HFF-Myc (cell line): Measurements from ENCODE around the gene LRPPRC.

Experiments used
- DNase-seq: peaks from one replicate; pipeline ENCODE4 v3.0.0-alpha.2; 2011; ENCODE audit warnings: low read depth; ENCODE audit errors: extremely low read depth
- H3K4me3 ChIP-seq: replicated peaks from 2 replicates; pipeline ENCODE4 v1.5.1; 2011; ENCODE audit warnings: low read depth, mild to moderate bottlenecking, control low read depth, low read length
- CTCF ChIP-seq: IDR thresholded peaks from 2 replicates; pipeline ENCODE4 v1.5.1; 2012; ENCODE audit warnings: mild to moderate bottlenecking, low read depth, low read length, control low read depth; ENCODE audit errors: missing control alignments

The LRPPRC gene

GRCh38 chr2:43946685-43947084 lies 49.1 kb downstream of the LRPPRC start:
- DNase-seq, result no peak
- H3K4me3 ChIP-seq, result no peak overlapping the region
- no peak for TF ChIP-seq CTCF

- DNase-seq, result no peak
- H3K4me3 ChIP-seq, result no peak overlapping the region
- no peak for TF ChIP-seq CTCF
Measured at GRCh38 chr2:43945439-43945838, 50.4 kb downstream of the LRPPRC start.

- H3K4me3 ChIP-seq, result no peak overlapping the region
- DNase-seq, result no peak
- TF ChIP-seq CTCF, result no peak
Measured at GRCh38 chr2:43944915-43945314, 50.9 kb downstream of the LRPPRC start.

GRCh38 chr2:43943809-43944452 lies 51.9 kb downstream of the LRPPRC start:
- no peak overlapping the region for H3K4me3 ChIP-seq
- TF ChIP-seq CTCF, result no peak
- no peak for DNase-seq

- no peak for TF ChIP-seq CTCF
- H3K4me3 ChIP-seq, result no peak overlapping the region
- no peak for DNase-seq
Measured at GRCh38 chr2:43943323-43943722, 52.5 kb downstream of the LRPPRC start.

- TF ChIP-seq CTCF, result no peak
- DNase-seq, result no peak
- H3K4me3 ChIP-seq, result no peak overlapping the region
Measured at GRCh38 chr2:43942881-43943280, 52.9 kb downstream of the LRPPRC start.

GRCh38 chr2:43941966-43942365 lies 53.8 kb downstream of the LRPPRC start:
- no peak overlapping the region for H3K4me3 ChIP-seq
- TF ChIP-seq CTCF, result no peak
- no peak for DNase-seq
